Effector memory CD8-positive, alpha-beta T cell (primary cell): Measurements from ENCODE around the gene ZNF343.

ENCODE experiments used
- ATAC-seq: fragments of 150-1000 bp; cut with Tn5 transposase; replicated peaks from 2 replicates; pipeline ENCODE4 v1.10.0; 2021; ENCODE audit warnings: mild to moderate bottlenecking, moderate library complexity
- DNase-seq, 3 experiments: peaks; one replicate each; pipeline ENCODE4 v3.0.0; 2021
- H3K27ac Mint-ChIP-seq, 2 donors: one replicate each; pipeline ENCODE4 v1.8.0; 2022; ENCODE audit warnings: mild to moderate bottlenecking in 2 of 2, mixed read lengths in 2 of 2, moderate library complexity in 2 of 2
- H3K27me3 Mint-ChIP-seq, 2 donors: one replicate each; pipeline ENCODE4 v1.8.0; 2022; ENCODE audit warnings: mixed read lengths in 2 of 2
- H3K36me3 Mint-ChIP-seq: one replicate; pipeline ENCODE4 v1.8.0; 2022; ENCODE audit warnings: mild to moderate bottlenecking, moderate library complexity, mixed read lengths; ENCODE audit not compliant: insufficient read depth
- H3K4me1 Mint-ChIP-seq, 2 donors: one replicate each; pipeline ENCODE4 v1.8.0; 2022; ENCODE audit warnings: low read depth in 2 of 2, mixed read lengths in 2 of 2
- H3K4me3 Mint-ChIP-seq, 2 donors: one replicate each; pipeline ENCODE4 v1.8.0; 2022; ENCODE audit warnings: mild to moderate bottlenecking in 2 of 2, mixed read lengths in 2 of 2, moderate library complexity in 2 of 2
- H3K9me3 Mint-ChIP-seq, 2 donors: one replicate each; pipeline ENCODE4 v1.8.0; 2022; ENCODE audit warnings: mixed read lengths in 2 of 2

The ZNF343 gene

GRCh38 chr20:2458919-2459499, 49.7 kb downstream of the ZNF343 start:
- Mint-ChIP-seq H3K36me3 (peaks cover 62% of the 10 kb centered on the region), H3K9me3 (no peaks in the 10 kb centered on the region), H3K4me3 (no peak overlapping the region), H3K27me3 (no peaks in the 10 kb centered on the region), H3K27ac (no peak overlapping the region), H3K4me1 (no peaks in the 10 kb centered on the region)
- DNase-seq (no peak), ATAC-seq (no peak)

GRCh38 chr20:2455771-2456497, 52.8 kb downstream of the ZNF343 start:
- ATAC-seq (no peak), DNase-seq (no peak)
- Mint-ChIP-seq H3K9me3 (no peaks in the 10 kb centered on the region), H3K4me1 (peaks cover 0 to 4% of the 10 kb centered on the region in 2 donors), H3K36me3 (peaks cover 31% of the 10 kb centered on the region), H3K4me3 (no peak overlapping the region), H3K27ac (peak overlapping the region in 1 of 2 donors; percentile 2), H3K27me3 (no peaks in the 10 kb centered on the region)

- no peaks in the 10 kb centered on the region for H3K9me3 Mint-ChIP-seq
- no peak overlapping the region for H3K4me3 Mint-ChIP-seq
- H3K27ac Mint-ChIP-seq: no peak overlapping the region
- H3K27me3 Mint-ChIP-seq: no peaks in the 10 kb centered on the region
- H3K36me3 Mint-ChIP-seq: peaks cover 10% of the 10 kb centered on the region
- peaks cover 8 to 19% of the 10 kb centered on the region in 2 donors for H3K4me1 Mint-ChIP-seq
- ATAC-seq (no peak), DNase-seq (no peak)
Measured at GRCh38 chr20:2453792-2454191, 54.9 kb downstream of the ZNF343 start.

GRCh38 chr20:2451939-2452732, 56.6 kb downstream of the ZNF343 start:
- H3K4me3 Mint-ChIP-seq: no peak overlapping the region
- H3K36me3 Mint-ChIP-seq: peaks cover 9% of the 10 kb centered on the region
- H3K4me1 Mint-ChIP-seq: peaks cover 10 to 24% of the 10 kb centered on the region in 2 donors
- H3K27me3 Mint-ChIP-seq: no peaks in the 10 kb centered on the region
- ATAC-seq (peak; percentile 67), DNase-seq (peak; percentile 55 to 65 (median 58))
- H3K9me3 Mint-ChIP-seq: no peaks in the 10 kb centered on the region
- no peak overlapping the region for H3K27ac Mint-ChIP-seq

GRCh38 chr20:2451422-2451821, 57.3 kb downstream of the ZNF343 start:
- no peak for ATAC-seq
- no peak for DNase-seq
- no peaks in the 10 kb centered on the region for H3K9me3 Mint-ChIP-seq
- peaks cover 10 to 24% of the 10 kb centered on the region in 2 donors for H3K4me1 Mint-ChIP-seq
- H3K27me3 Mint-ChIP-seq: no peaks in the 10 kb centered on the region
- peaks cover 9% of the 10 kb centered on the region for H3K36me3 Mint-ChIP-seq
- H3K4me3 Mint-ChIP-seq: no peak overlapping the region
- H3K27ac Mint-ChIP-seq: peak overlapping the region in 1 of 2 donors; percentile 1

- ATAC-seq (peak; percentile 63), DNase-seq (no peak)
- H3K27ac Mint-ChIP-seq: peak overlapping the region in 1 of 2 donors; percentile 72
- H3K27me3 Mint-ChIP-seq: no peaks in the 10 kb centered on the region
- peaks cover 2% of the 10 kb centered on the region for H3K36me3 Mint-ChIP-seq
- H3K9me3 Mint-ChIP-seq: no peaks in the 10 kb centered on the region
- no peak overlapping the region for H3K4me3 Mint-ChIP-seq
- peaks cover 12 to 24% of the 10 kb centered on the region in 2 donors for H3K4me1 Mint-ChIP-seq
Measured at GRCh38 chr20:2449386-2449785, 59.3 kb downstream of the ZNF343 start.

GRCh38 chr20:2446845-2447244, 61.9 kb downstream of the ZNF343 start:
- Mint-ChIP-seq H3K9me3 (no peaks in the 10 kb centered on the region), H3K27me3 (peaks cover 0 to 9% of the 10 kb centered on the region in 2 donors), H3K36me3 (no peaks in the 10 kb centered on the region), H3K4me1 (peaks cover 12 to 24% of the 10 kb centered on the region in 2 donors), H3K27ac (no peak overlapping the region), H3K4me3 (no peak overlapping the region)
- no peak for DNase-seq
- no peak for ATAC-seq
